NCI-H2227 (cell line): ENCODE data around the gene POFUT2.
"Not testable (repeated sequence)": the region's sequence is repeated elsewhere in the genome, so short reads cannot be mapped to it uniquely, and the experiment has no call there.

ENCODE experiments used
- DNase-seq: peaks from one replicate; lab custom pipeline; 2025; ENCODE audit not compliant: unreplicated experiment; lab: John Stamatoyannopoulos, UW

The POFUT2 gene

GRCh38 chr21:45326891-45327440, 39.3 kb upstream of the POFUT2 start:
- DNase-seq, result no peak

GRCh38 chr21:45326169-45326851, 38.6 kb upstream of the POFUT2 start:
- DNase-seq, result no peak

- DNase-seq, result no peak
These were observed 37.8 kb upstream of the POFUT2 start for GRCh38 chr21:45325206-45326168.

DNA sequence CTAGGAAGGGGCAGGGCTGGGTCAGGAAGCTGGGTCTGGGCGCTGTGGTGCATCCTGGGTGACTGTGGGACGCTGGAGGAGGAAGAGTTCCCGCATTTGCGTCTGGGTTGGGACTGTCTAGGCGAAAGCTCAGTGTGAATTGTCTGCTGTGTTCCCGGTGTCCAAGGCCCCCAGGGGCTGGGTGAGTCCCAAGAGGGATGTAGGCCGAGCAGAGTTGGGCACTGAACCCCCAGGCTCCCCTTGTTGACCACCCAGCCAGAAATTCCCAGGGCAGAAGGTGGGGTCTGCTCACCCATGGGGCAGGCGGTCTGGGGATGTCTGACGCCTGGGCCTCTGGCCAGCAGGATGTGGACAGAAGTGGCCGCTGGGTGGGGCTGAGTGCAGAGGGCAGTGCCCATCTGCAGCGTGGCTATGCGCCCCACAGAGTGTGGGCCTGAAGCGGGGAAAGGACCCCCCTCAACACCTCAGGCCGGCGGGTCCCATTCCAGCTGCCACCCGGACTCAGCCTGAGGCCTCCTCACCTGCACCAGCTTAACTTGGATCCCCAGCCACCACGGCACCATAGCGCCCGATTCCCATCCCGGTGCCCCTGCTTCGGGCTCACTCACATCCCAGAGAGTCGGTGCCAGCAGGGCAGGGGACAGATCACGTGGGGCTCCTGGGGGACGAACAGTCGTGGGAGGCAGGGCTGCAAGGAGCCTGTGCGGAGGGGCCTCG, 37.0 kb upstream of the POFUT2 start:
- no peak for DNase-seq

DNA sequence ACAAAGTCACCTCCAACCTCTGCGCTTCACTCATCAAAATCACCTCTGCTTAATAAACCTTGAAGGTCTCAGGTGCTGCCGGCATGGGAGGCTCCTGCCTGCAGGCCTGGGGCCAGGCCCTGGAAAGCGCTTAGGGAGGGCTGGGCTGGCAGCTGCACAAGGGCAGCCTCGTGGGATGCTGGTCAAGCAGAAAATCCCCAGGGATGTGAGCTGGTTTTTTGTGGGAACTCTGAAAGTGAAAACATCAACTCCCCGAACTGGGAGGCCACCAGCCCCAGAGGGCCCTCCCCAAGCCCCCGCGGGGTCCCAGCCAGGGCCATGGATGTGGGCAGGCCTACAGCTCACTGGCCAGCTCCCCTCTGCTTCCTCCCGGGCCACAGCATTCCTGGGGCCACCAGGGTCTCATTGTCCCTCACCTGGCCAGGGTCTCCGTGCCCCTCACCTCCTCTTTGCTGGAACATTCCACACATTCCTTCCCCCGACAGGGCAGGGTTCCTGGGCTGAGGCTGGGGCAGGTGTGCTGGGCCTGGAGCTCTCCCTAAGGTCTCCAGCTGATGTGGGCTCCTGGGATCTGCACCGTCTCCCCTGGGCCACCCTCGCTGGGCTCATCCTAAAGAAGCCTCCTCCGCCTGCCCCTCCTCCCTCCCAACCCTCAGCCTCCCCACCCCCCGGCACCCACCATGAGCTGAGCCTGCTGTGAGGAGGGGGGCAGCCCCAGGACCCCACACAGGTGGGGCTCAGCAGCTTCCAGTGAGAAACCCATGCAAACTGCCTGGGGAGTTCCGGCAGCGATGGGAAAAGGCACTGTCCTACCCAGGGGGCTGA, 36.0 kb upstream of the POFUT2 start:
- no peak for DNase-seq

DNA sequence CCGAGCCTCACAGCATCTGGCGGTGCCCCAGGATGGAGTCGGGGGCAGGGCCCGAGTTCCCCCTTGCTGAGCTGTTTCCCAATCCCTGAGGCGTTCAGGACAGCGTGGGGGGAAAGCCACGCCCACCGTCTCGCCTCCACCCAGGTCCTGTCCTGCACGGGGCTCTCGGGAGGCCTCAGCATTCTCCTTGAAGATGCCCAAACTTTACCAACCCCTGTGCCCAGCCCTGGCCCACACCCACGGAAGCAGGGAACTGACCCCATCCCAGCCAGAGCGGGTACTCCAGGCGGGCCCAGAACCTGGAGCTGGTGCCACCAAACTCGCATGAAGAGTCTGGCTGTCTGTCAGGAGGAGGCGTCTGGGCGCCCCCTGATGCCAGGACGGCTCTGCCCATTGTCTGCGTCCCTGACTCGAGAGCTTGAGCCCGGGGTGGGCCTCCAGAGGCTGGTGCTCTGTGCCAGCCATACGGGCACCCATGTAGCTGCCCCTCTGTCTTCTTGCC, 35.3 kb upstream of the POFUT2 start:
- no peak for DNase-seq

DNA sequence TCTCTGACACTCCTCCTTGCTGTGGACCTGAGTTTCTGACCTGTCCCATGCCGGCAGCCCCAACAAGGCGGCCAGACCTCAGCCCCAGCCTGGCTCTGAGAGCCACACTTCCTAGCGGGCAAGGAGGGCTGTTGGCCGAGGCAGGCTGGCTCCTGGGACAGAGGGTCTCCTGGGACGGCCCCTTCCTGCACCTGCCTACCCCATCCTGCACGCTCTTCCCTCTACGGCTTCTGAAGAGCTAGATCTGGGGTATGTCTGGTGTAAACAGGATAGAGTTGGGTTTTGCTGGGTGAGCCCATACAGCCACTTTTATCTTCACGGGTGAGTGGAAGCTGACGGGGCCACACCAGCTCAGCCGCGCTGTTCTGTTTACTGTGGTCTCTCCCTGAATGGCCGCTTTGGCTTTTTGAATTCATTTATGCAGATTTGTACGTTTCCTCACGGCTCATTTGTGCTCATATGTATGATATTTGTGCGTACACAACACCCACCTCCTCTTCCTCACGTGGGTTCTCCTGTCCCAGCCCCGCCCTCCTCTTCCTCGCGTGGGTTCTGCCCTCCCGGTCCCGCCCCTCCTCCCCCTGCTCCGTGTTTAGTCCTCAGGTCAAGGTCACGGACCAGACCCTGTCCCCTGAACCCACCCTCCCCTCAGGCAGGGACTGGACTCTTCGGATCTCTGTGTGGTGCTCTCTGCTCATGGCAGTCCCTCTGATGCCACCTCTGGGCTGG, 34.7 kb upstream of the POFUT2 start:
- no peak for DNase-seq

DNA sequence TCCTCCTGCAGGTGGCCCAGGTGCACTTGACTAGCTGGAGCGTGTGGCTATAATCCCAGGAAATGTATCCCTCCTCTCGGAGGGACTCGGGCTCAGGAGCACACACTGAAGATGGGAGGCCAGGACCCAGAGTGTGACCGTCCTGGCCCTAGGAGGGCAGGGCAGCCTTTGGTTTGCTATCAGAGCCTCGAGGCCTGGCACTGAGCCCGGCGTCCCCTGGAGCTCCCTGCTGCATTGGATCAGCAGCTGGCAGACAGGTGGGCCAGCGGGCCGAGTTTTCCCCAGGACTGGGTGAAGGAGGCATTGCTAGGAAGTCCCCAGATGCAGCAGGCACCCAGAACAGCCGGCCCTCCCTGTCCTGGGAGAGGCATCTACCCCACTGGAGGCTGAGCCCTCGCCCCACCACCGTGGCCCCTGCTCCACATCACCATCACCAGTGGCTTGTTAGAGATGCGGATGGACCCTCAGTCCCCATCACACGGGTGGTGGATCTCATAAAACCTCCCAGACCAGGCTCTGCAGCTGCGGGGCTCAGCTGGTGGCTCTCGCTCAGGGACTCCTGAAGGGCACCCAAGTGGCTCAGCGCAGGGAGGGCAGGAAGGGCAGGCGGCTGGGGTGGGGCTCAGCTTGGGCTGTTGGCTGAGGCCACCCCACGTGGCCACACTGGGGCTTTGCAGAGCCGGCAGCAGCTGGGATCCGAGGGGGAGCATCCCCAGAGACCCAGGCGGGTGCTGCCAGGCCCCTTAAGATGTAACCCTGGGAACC, 32.7 kb upstream of the POFUT2 start:
- DNase-seq, result no peak

- no peak for DNase-seq
These were observed 31.9 kb upstream of the POFUT2 start for GRCh38 chr21:45319461-45320211.

- DNase-seq, result no peak
These were observed 31.1 kb upstream of the POFUT2 start for GRCh38 chr21:45318556-45319404.

- no peak for DNase-seq
These were observed 30.5 kb upstream of the POFUT2 start for GRCh38 chr21:45318146-45318555.

- no peak for DNase-seq
These were observed 29.9 kb upstream of the POFUT2 start for GRCh38 chr21:45317398-45318145.

DNA sequence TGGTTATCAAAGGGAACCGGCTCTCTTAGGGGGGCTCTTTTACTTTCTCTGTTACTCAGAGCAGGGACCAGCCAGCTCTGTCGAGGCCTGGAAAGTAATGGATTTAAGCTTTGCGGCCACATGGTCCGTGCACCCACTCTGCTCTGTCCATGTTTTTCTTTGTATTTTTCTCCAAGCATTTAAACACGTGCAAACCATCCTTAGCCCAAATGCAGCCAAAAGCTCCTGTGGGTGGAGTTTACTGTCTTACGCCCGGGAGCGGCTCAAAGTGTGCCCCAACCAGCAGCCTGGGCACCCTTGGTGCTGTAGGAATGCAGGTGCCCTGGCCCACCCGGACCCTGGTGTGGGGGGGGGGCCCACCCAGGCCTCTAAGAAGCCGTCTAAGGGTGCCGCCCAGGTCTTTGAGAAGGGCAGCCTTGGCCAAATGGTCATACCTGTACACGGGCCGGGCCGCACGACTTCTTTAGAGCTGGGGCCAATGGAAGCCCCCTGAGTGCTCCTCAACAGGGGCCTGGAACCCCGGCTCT, 29.2 kb upstream of the POFUT2 start:
- DNase-seq, result no peak

DNA sequence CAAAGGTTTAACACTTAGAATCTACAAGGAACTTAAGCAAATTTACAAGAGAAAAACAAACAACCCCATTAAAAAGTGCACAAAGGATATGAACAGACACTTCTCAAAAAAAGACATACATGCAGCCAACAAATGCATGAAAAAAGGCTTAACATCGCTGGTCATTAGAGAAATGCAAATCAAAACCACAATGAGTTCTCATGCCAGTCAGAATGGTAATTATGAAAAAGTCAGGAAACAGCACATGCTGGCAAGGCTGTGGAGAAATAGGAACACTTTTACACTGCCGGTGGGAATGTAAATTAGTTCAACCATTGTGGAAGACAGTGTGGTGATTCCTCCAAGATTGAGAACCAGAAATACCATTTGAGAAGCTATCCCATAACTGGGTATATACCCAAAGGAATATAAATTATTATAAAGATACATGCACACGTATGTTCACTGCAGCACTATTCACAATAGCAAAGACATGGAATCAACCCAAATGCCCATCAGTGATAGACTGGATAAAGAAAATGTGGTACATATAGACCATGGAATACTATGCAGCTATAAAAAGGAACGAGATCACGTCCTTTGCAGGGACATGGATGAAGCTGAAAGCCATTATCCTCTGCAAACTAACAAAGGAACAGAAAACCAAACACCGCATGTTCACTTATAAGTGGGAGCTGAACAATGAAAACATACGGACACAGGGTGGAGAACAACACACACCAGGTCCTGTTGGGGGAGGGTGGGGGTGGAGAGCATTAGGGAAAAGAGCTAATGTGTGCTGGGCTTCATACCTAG, 28.2 kb upstream of the POFUT2 start:
- not testable (repeated sequence) for DNase-seq

DNA sequence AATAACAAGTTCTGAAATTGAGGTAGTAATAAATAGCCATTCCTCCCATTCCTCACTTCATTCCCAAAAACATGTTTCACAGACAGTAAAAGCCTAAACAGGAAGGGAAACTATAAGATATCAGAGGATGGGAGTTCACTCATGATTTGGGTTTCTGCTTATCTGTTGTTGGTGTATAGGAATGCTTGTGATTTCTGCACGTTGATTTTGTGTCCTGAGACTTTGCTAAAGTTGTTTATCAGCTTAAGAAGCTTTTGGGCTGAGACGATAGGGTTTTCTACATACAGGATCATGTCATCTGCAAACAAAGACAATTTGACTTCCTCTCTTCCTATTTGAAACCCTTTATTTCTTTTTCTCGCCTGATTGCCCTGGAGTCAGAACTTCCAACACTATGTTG, 26.0 kb upstream of the POFUT2 start:
- no peak for DNase-seq
